NCI-H69 (cell line): ENCODE data around the gene BCOR.

ENCODE experiments used
- DNase-seq: peaks from one replicate; lab custom pipeline; 2025; lab: John Stamatoyannopoulos, UW

Gene BCOR

GRCh38 chrX:40063555-40063954 is 34.2 kb downstream of the BCOR start:
- peak; percentile 50 for DNase-seq

- no peak for DNase-seq
These were observed 35.1 kb downstream of the BCOR start for GRCh38 chrX:40062525-40063155.

GRCh38 chrX:40061871-40062524 is 35.8 kb downstream of the BCOR start:
- DNase-seq, result no peak

- DNase-seq, result no peak
These were observed 36.8 kb downstream of the BCOR start for GRCh38 chrX:40061005-40061404.

GRCh38 chrX:40060356-40060845 is 37.4 kb downstream of the BCOR start:
- DNase-seq, result no peak

GRCh38 chrX:40058719-40059118 is 39.0 kb downstream of the BCOR start:
- peak; percentile 89 for DNase-seq

GRCh38 chrX:40057405-40057804 is 40.4 kb downstream of the BCOR start:
- peak; percentile 4 for DNase-seq

- DNase-seq, result no peak
These were observed 41.3 kb downstream of the BCOR start for GRCh38 chrX:40056420-40056819.

- DNase-seq, result no peak
These were observed 42.3 kb downstream of the BCOR start for GRCh38 chrX:40055495-40055894.

GRCh38 chrX:40054793-40055192 is 43.0 kb downstream of the BCOR start:
- no peak for DNase-seq

GRCh38 chrX:40050532-40050931 is 47.2 kb downstream of the BCOR start:
- DNase-seq, result no peak

GRCh38 chrX:40049084-40049641 is 48.6 kb downstream of the BCOR start:
- no peak for DNase-seq

GRCh38 chrX:40047485-40047884 is 50.3 kb downstream of the BCOR start:
- DNase-seq, result no peak

- no peak for DNase-seq
These were observed 53.9 kb downstream of the BCOR start for GRCh38 chrX:40043895-40044294.

GRCh38 chrX:40041915-40042314 is 55.8 kb downstream of the BCOR start:
- DNase-seq, result peak; percentile 11

GRCh38 chrX:40040686-40041461 is 56.9 kb downstream of the BCOR start:
- no peak for DNase-seq

- DNase-seq, result no peak
These were observed 57.9 kb downstream of the BCOR start for GRCh38 chrX:40039887-40040286.

- DNase-seq, result no peak
These were observed 60.4 kb downstream of the BCOR start for GRCh38 chrX:40037367-40037766.

GRCh38 chrX:40035726-40036125 is 62.0 kb downstream of the BCOR start:
- DNase-seq, result no peak

GRCh38 chrX:40031911-40032310 is 65.8 kb downstream of the BCOR start:
- no peak for DNase-seq

GRCh38 chrX:40030205-40030604 is 67.6 kb downstream of the BCOR start:
- DNase-seq, result no peak

- no peak for DNase-seq
These were observed 75.3 kb downstream of the BCOR start for GRCh38 chrX:40022421-40022820.

GRCh38 chrX:40021647-40022046 is 76.1 kb downstream of the BCOR start:
- no peak for DNase-seq
